T-helper 17 cell (primary cell): ENCODE measurements around the gene NPAS3. TPM values are rescaled to one million over a fixed set of nuclear protein-coding genes. Genes with fewer than 3 reads are reported as not detected.

Experiments
- ATAC-seq: fragments of 150-1000 bp; cut with Tn5 transposase; 2 replicates; pipeline ENCODE4 v1.10.0; 2021; ENCODE audit warnings: mild to moderate bottlenecking, moderate library complexity
- DNase-seq, 3 donors: peaks; one replicate each; pipeline versions ENCODE4 v3.0.0 to v3.0.0-alpha.2; 2020 to 2021
- H3K9me3 ChIP-seq: one replicate; pipeline ENCODE4 v1.7.0; 2013; ENCODE audit warnings: low read length, mild to moderate bottlenecking; ENCODE audit not compliant: control insufficient read depth, poor library complexity, severe bottlenecking
- H3K27ac Mint-ChIP-seq: one replicate; pipeline ENCODE4 v1.8.0; 2022; ENCODE audit warnings: mild to moderate bottlenecking, moderate library complexity, mixed read lengths
- H3K27me3 Mint-ChIP-seq: one replicate; pipeline ENCODE4 v1.8.0; 2022; ENCODE audit warnings: mixed read lengths
- H3K36me3 Mint-ChIP-seq: one replicate; pipeline ENCODE4 v1.8.0; 2022; ENCODE audit warnings: low read depth, mixed read lengths
- H3K4me1 Mint-ChIP-seq: one replicate; pipeline ENCODE4 v1.8.0; 2022; ENCODE audit warnings: mild to moderate bottlenecking, mixed read lengths
- H3K4me3 Mint-ChIP-seq: one replicate; pipeline ENCODE4 v1.8.0; 2022; ENCODE audit warnings: mild to moderate bottlenecking, moderate library complexity, mixed read lengths
- total RNA-seq, 4 donors: library from RNA in 2 of 4; stranded (reverse) in 2 of 4; gene quantifications; one replicate each; pipeline ENCODE4 v1.2.3 and lab custom pipeline; 2022 to 2026

NPAS3 gene
- total RNA-seq, 2 donors from 2014 or later, result not detected

- H3K9me3 ChIP-seq, result no peaks in the 10 kb centered on the region
- H3K4me1 Mint-ChIP-seq, result peaks cover 12% of the 10 kb centered on the region
- DNase-seq, result no peak
- no peak for ATAC-seq
- H3K36me3 Mint-ChIP-seq, result peaks cover 3% of the 10 kb centered on the region
- no peak overlapping the region for H3K4me3 Mint-ChIP-seq
- H3K27me3 Mint-ChIP-seq, result peaks cover 13% of the 10 kb centered on the region
- H3K27ac Mint-ChIP-seq, result no peak overlapping the region
Measured at GRCh38 chr14:33433396-33433795, 494.7 kb downstream of the NPAS3 start.

- Mint-ChIP-seq H3K4me3 (peak overlapping the region; percentile 66), H3K4me1 (peaks cover 12% of the 10 kb centered on the region), H3K27me3 (no peaks in the 10 kb centered on the region), H3K27ac (no peak overlapping the region), H3K36me3 (no peaks in the 10 kb centered on the region)
- no peak for ATAC-seq
- no peak for DNase-seq
- no peaks in the 10 kb centered on the region for H3K9me3 ChIP-seq
Measured at GRCh38 chr14:33435911-33436689, 497.4 kb downstream of the NPAS3 start.

DNA sequence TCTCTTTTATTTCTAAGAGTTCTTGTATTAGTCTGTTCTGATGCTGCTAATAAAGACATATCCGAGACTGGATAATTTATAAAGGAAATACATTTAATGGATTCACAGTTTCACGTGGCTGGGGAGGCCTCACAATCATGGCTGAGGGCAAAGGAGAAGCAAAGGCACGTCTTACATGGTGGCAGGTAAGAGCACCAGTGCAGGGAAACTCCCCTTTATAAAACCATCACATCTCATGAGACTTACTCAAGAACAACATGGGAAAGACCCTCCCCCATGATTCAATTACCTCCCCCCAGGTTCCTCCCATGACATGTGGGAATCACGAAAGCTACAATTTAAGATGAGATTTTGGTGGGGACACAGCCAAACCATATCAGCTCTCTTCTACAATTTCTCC, 503.0 kb downstream of the NPAS3 start:
- ATAC-seq (no peak), DNase-seq (no peak)
- no peaks in the 10 kb centered on the region for H3K36me3 Mint-ChIP-seq
- no peak overlapping the region for H3K27ac Mint-ChIP-seq
- peaks cover 4% of the 10 kb centered on the region for H3K4me1 Mint-ChIP-seq
- H3K4me3 Mint-ChIP-seq, result no peak overlapping the region
- H3K27me3 Mint-ChIP-seq, result no peaks in the 10 kb centered on the region
- no peaks in the 10 kb centered on the region for H3K9me3 ChIP-seq

DNA sequence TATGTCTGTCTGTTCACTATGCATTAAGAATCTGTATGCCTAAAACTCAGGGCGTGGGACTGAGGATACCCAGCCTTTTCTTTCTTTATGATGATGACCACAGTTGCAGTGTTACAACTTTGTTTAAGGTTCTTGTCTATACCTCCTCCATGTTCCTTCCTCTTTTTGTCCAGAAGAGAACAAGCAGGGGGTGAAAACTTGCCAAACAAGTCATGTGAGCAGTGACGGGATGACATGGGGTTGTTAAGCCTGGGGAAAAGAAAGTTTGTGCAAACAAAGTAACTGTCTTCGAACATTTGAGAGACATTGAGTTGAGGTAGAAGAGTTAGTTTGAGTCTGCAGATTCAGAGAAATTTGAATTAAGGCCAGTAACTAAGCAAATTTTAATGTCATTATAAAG, 505.5 kb downstream of the NPAS3 start:
- no peak for DNase-seq
- no peak for ATAC-seq
- no peaks in the 10 kb centered on the region for H3K27me3 Mint-ChIP-seq

GRCh38 chr14:33449268-33449667, 510.6 kb downstream of the NPAS3 start:
- H3K4me3 Mint-ChIP-seq, result no peak overlapping the region
- no peak for ATAC-seq
- no peaks in the 10 kb centered on the region for H3K9me3 ChIP-seq
- DNase-seq, result no peak
- no peak overlapping the region for H3K27ac Mint-ChIP-seq
- H3K27me3 Mint-ChIP-seq, result no peaks in the 10 kb centered on the region
- H3K36me3 Mint-ChIP-seq, result no peaks in the 10 kb centered on the region
- peaks cover under 1% of the 10 kb centered on the region for H3K4me1 Mint-ChIP-seq

More for the DNA sequence above, 505.5 kb downstream of the NPAS3 start:
- Mint-ChIP-seq H3K4me3 (no peak overlapping the region), H3K4me1 (no peaks in the 10 kb centered on the region), H3K36me3 (no peaks in the 10 kb centered on the region), H3K27ac (no peak overlapping the region)
- H3K9me3 ChIP-seq, result no peaks in the 10 kb centered on the region

DNA sequence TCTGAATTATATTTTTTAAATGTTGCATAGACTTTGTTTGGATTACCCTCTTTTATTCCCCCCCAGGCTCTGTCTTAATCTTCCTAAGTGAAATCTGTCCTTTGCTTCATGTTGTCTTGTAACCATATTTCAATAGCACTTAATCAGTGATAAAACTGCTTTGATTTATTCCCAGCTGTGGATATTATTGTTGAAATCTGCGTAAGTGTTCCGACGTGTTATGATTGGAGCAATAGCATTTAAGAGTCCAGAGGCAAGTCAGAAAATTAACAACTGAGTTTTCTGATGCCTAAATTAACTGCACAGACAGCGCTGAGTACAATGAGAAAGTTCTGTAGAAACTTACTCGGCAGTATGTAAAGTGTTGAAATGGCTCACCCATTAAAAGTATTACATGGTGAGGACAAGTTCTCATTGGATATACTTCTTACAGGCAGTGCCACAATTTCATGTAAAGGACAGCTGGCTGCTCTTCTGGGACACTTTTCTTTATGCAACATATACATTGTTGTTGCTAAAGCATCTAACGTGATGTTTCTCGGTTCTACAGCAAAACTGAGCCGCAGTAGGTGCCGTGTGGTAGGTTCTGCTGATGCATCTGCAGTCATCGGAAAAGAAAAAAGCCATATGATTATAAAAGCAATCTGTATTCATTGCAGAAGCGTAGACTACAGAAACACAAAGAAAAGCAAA, 511.2 kb downstream of the NPAS3 start:
- Mint-ChIP-seq H3K36me3 (no peaks in the 10 kb centered on the region), H3K4me1 (peaks cover 6% of the 10 kb centered on the region)

GRCh38 chr14:33450416-33450815, 511.7 kb downstream of the NPAS3 start:
- Mint-ChIP-seq H3K27me3 (no peaks in the 10 kb centered on the region), H3K4me3 (no peak overlapping the region), H3K36me3 (no peaks in the 10 kb centered on the region), H3K4me1 (peaks cover 6% of the 10 kb centered on the region), H3K27ac (no peak overlapping the region)
- no peaks in the 10 kb centered on the region for H3K9me3 ChIP-seq
- no peak for DNase-seq
- ATAC-seq, result no peak

More for the DNA sequence above, 511.2 kb downstream of the NPAS3 start:
- ATAC-seq (no peak), DNase-seq (no peak)
- H3K9me3 ChIP-seq, result no peaks in the 10 kb centered on the region
- H3K27me3 Mint-ChIP-seq, result no peaks in the 10 kb centered on the region
- no peak overlapping the region for H3K4me3 Mint-ChIP-seq
- no peak overlapping the region for H3K27ac Mint-ChIP-seq

- Mint-ChIP-seq H3K27ac (no peak overlapping the region), H3K4me3 (no peak overlapping the region), H3K4me1 (peaks cover 6% of the 10 kb centered on the region), H3K36me3 (no peaks in the 10 kb centered on the region), H3K27me3 (no peaks in the 10 kb centered on the region)
- no peak for ATAC-seq
- DNase-seq, result no peak
- H3K9me3 ChIP-seq, result no peaks in the 10 kb centered on the region
Measured at GRCh38 chr14:33451211-33451610, 512.5 kb downstream of the NPAS3 start.

- DNase-seq (no peak), ATAC-seq (no peak)
- H3K27ac Mint-ChIP-seq, result no peak overlapping the region
- H3K4me3 Mint-ChIP-seq, result no peak overlapping the region
- no peaks in the 10 kb centered on the region for H3K27me3 Mint-ChIP-seq
- H3K4me1 Mint-ChIP-seq, result peaks cover 6% of the 10 kb centered on the region
- no peaks in the 10 kb centered on the region for H3K36me3 Mint-ChIP-seq
- no peaks in the 10 kb centered on the region for H3K9me3 ChIP-seq
Measured at GRCh38 chr14:33452995-33453394, 514.3 kb downstream of the NPAS3 start.

- ATAC-seq (no peak), DNase-seq (no peak)
- Mint-ChIP-seq H3K36me3 (no peaks in the 10 kb centered on the region), H3K4me1 (peaks cover 6% of the 10 kb centered on the region), H3K4me3 (peak overlapping the region; percentile 21), H3K27me3 (no peaks in the 10 kb centered on the region), H3K27ac (peak overlapping the region; percentile 82)
- no peaks in the 10 kb centered on the region for H3K9me3 ChIP-seq
Measured at GRCh38 chr14:33454022-33454595, 515.4 kb downstream of the NPAS3 start.

GRCh38 chr14:33454707-33455106, 516.0 kb downstream of the NPAS3 start:
- H3K27ac Mint-ChIP-seq, result no peak overlapping the region

GRCh38 chr14:33455654-33456345, 517.1 kb downstream of the NPAS3 start:
- H3K4me1 Mint-ChIP-seq, result peaks cover 6% of the 10 kb centered on the region

More at GRCh38 chr14:33454707-33455106, 516.0 kb downstream of the NPAS3 start:
- H3K9me3 ChIP-seq, result no peaks in the 10 kb centered on the region
- Mint-ChIP-seq H3K4me3 (no peak overlapping the region), H3K27me3 (no peaks in the 10 kb centered on the region), H3K4me1 (peaks cover 6% of the 10 kb centered on the region), H3K36me3 (no peaks in the 10 kb centered on the region)
- ATAC-seq, result no peak
- no peak for DNase-seq

DNA sequence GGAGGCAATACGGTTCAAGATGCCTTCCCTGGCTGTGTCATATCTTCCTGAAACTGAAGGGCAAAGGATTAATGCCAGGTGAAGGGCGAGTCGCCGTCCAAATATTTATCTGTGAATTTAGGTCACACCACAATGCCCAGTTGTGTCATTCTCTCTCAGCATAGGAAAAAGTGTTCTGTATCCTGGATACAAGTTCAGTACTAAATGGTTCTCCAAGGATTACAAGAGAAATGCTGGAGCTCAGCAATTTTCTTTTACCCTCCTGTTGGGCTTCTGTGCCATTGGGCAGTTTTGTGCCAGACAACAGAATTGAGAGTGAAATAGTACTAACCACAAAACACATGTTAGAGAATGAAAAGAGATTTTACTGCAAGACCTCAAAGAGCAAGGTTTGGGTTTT, 518.3 kb downstream of the NPAS3 start:
- no peak overlapping the region for H3K27ac Mint-ChIP-seq
- peaks cover 11% of the 10 kb centered on the region for H3K27me3 Mint-ChIP-seq
- no peaks in the 10 kb centered on the region for H3K36me3 Mint-ChIP-seq
- no peak for DNase-seq
- no peak overlapping the region for H3K4me3 Mint-ChIP-seq
- no peak for ATAC-seq
- H3K4me1 Mint-ChIP-seq, result peaks cover 6% of the 10 kb centered on the region
- no peaks in the 10 kb centered on the region for H3K9me3 ChIP-seq

More at GRCh38 chr14:33455654-33456345, 517.1 kb downstream of the NPAS3 start:
- no peak overlapping the region for H3K27ac Mint-ChIP-seq
- peaks cover 5% of the 10 kb centered on the region for H3K27me3 Mint-ChIP-seq
- no peaks in the 10 kb centered on the region for H3K36me3 Mint-ChIP-seq
- no peaks in the 10 kb centered on the region for H3K9me3 ChIP-seq
- no peak for ATAC-seq
- H3K4me3 Mint-ChIP-seq, result no peak overlapping the region
- DNase-seq, result no peak
